ENCODE results near the gene COL25A1. TPM values are rescaled to one million over a fixed set of nuclear protein-coding genes. Genes with fewer than 3 reads are reported as not detected.

COL25A1 gene
- total RNA-seq, 4 donors from 2014 or later: 2.5 TPM; not detected in 3

DNA sequence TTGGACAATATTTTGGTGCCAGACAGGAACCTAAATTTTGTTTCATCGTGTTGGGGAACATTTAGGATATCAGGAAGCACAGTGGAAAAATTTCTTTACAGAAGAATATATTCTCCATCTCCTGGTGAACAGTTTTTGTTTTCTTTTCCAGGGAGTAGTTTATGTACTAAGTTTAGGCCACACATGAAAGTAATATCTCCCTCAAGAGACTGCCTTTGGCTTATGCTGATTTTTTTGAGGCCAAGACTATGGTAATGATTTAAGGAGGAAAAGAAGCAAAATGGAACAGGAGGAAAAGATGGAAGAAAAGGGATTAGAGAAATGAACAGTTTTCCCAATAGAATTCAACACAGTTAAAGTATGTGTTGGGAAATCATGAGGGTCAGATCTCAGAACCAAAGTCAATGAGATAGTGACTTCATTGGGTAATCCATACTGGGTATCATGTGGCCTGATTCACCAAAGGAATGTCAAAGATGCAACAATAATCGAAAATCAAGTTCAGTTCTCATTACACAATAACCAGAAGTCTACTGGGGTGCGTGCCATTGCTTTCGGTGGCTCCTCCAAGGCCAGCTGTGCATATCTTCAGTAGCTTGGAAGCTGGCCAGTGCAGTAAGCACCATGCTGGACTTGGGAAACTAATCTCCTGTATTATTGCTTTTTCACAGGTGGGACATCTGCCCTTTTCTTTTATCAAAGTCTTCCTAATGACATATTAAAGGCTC lies 234.8 kb downstream of the COL25A1 start:
- Histone ChIP-seq H3K27me3 (no peaks in the 10 kb centered on the region), H3K4me1 (no peaks in the 10 kb centered on the region), H3K27ac (no peak overlapping the region), H3K36me3 (no peaks in the 10 kb centered on the region), H3K9me3 (no peaks in the 10 kb centered on the region), H3K4me3 (no peak overlapping the region)
- DNase-seq: no peak
- TF ChIP-seq, protein P1, sequence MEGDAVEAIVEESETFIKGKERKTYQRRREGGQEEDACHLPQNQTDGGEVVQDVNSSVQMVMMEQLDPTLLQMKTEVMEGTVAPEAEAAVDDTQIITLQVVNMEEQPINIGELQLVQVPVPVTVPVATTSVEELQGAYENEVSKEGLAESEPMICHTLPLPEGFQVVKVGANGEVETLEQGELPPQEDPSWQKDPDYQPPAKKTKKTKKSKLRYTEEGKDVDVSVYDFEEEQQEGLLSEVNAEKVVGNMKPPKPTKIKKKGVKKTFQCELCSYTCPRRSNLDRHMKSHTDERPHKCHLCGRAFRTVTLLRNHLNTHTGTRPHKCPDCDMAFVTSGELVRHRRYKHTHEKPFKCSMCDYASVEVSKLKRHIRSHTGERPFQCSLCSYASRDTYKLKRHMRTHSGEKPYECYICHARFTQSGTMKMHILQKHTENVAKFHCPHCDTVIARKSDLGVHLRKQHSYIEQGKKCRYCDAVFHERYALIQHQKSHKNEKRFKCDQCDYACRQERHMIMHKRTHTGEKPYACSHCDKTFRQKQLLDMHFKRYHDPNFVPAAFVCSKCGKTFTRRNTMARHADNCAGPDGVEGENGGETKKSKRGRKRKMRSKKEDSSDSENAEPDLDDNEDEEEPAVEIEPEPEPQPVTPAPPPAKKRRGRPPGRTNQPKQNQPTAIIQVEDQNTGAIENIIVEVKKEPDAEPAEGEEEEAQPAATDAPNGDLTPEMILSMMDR (IDR thresholded peaks at IDR 0.05): no peak
- TF ChIP-seq POLR2A (IDR thresholded peaks at IDR 0.05): no peak

DNA sequence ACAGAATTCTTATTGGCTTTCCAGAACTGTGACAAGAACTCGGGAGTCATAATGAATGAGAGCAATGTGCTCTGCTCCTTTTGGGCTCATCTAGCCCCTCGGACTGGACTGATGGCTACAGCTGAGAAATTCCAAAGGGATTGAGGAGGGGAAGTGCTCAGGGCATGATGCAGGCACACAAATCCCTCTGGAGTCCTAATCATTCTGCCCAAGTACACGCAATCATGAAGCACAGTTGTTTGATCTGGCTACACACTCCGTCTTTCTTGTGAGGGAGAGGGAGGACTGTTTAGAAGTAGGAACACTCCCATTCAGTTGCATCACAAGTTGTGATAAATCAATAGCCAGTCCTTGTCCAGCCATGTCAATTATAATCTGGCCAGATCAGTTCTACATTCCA lies 237.5 kb downstream of the COL25A1 start:
- H3K27me3 ChIP-seq: no peaks in the 10 kb centered on the region
- no peak overlapping the region for H3K27ac ChIP-seq
- H3K36me3 ChIP-seq: no peaks in the 10 kb centered on the region
- H3K4me1 ChIP-seq: no peaks in the 10 kb centered on the region
- DNase-seq: no peak
- TF ChIP-seq POLR2A (IDR thresholded peaks at IDR 0.05): no peak
- TF ChIP-seq, protein P1 (IDR thresholded peaks at IDR 0.05): no peak
- H3K4me3 ChIP-seq: no peak overlapping the region
- H3K9me3 ChIP-seq: no peaks in the 10 kb centered on the region

DNA sequence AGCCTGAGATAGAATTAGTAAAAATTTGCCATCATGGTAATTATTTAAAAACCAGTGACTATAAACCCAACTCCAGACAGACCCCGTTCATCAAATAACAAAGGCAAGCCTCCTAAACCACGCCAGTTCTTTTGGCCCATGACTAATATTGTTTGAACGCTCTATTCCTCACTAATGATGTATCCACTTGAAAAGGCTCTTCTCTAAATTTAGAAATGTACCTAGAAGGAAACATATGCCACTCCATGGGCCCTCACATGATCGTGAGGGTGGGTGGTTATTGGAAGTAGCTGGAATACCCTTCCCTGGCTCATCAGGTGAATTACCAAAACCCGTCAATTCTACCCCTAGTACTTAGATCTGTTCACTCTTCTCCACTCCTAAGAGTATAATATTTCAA lies 249.2 kb downstream of the COL25A1 start:
- no peaks in the 10 kb centered on the region for H3K27me3 ChIP-seq
- H3K4me1 ChIP-seq: no peaks in the 10 kb centered on the region
- H3K36me3 ChIP-seq: no peaks in the 10 kb centered on the region
- TF ChIP-seq, protein P1 (IDR thresholded peaks at IDR 0.05): no peak
- TF ChIP-seq POLR2A (IDR thresholded peaks at IDR 0.05): no peak
- no peak overlapping the region for H3K27ac ChIP-seq
- DNase-seq: no peak
- H3K4me3 ChIP-seq: no peak overlapping the region
- no peaks in the 10 kb centered on the region for H3K9me3 ChIP-seq

DNA sequence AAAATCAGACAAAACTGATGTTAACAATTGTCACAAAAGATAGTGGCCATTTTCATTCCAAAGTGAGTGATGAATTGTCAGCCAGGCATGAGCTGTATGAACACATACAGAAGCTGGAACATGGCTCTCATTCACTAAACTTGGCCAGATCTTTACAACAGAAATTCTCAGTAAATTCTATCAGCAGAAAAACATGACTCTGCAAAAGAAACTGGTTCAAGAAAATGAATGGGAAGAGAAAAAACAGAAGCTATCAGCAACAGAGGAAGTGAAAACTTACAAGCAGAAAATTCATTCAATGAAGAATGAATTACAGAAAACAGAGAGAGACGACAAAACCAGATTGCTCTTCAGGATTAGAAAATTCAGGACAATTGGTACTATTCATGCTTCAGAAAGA lies 249.6 kb downstream of the COL25A1 start:
- TF ChIP-seq POLR2A (IDR thresholded peaks at IDR 0.05): no peak
- TF ChIP-seq, protein P1 (IDR thresholded peaks at IDR 0.05): no peak
- Histone ChIP-seq H3K9me3 (no peaks in the 10 kb centered on the region), H3K27me3 (no peaks in the 10 kb centered on the region), H3K27ac (no peak overlapping the region), H3K4me3 (no peak overlapping the region), H3K36me3 (no peaks in the 10 kb centered on the region), H3K4me1 (no peaks in the 10 kb centered on the region)
- no peak for DNase-seq

DNA sequence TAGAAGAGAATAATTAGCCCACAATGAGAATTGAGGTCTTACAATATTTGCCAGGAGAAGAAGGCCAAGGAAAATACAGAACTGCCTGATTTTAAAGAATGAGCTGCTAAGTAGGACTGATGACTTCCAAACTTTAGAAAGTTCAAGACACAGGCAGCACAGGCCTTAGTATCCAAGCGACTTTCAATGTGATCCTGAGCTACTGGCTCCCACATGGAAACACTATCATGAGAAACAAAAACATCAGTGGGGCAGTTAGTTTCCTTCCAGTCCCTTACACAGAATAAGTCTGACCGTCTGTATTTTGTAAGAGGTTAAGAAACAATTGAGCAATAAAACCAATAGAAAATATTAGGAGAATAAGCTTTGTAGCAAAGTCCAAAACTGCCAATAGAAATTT lies 251.4 kb downstream of the COL25A1 start:
- no peaks in the 10 kb centered on the region for H3K9me3 ChIP-seq
- DNase-seq: no peak

More for the DNA sequence above, 251.4 kb downstream of the COL25A1 start:
- Histone ChIP-seq H3K27ac (no peak overlapping the region), H3K36me3 (no peaks in the 10 kb centered on the region), H3K27me3 (no peaks in the 10 kb centered on the region), H3K4me1 (no peaks in the 10 kb centered on the region), H3K4me3 (no peak overlapping the region)
- no peak for TF ChIP-seq POLR2A (IDR thresholded peaks at IDR 0.05)
- TF ChIP-seq, protein P1 (IDR thresholded peaks at IDR 0.05): no peak
